SK-N-SH (cell line): ENCODE data around the gene CPED1.

ENCODE experiments used
- EZH2phosphoT487 ChIP-seq: fragments of 200-600 bp; sonication (generic); IDR thresholded peaks from 2 replicates; pipeline ENCODE4 v1.6.1; 2017; ENCODE audit warnings: low read depth, mixed run types, mild to moderate bottlenecking, antibody characterized with exemption, moderate library complexity, borderline replicate concordance
- MEF2A ChIP-seq: IDR thresholded peaks from 2 replicates; pipeline ENCODE4 v1.4.0; 2012; ENCODE audit warnings: low read depth, borderline replicate concordance
- MXI1 ChIP-seq: IDR thresholded peaks from 2 replicates; pipeline ENCODE4 v1.6.1; 2012; ENCODE audit warnings: mild to moderate bottlenecking, low read depth, low read length, improper control_type of control experiment
- RCOR1 ChIP-seq: fragments of 150-350 bp; IDR thresholded peaks from 2 replicates; pipeline ENCODE4 v1.6.1; 2017; ENCODE audit warnings: antibody characterized with exemption, low read length
- RFX5 ChIP-seq: IDR thresholded peaks from 2 replicates; pipeline ENCODE4 v1.6.1; 2012; ENCODE audit warnings: mild to moderate bottlenecking, improper control_type of control experiment, low read length
- TAF1 ChIP-seq: IDR thresholded peaks from 2 replicates; pipeline ENCODE4 v1.6.1; 2012; ENCODE audit warnings: low read depth, mild to moderate bottlenecking, low read length, moderate library complexity, borderline replicate concordance
- YY1 ChIP-seq: IDR thresholded peaks from 2 replicates; pipeline ENCODE4 v1.4.0; 2012; ENCODE audit warnings: low read depth, mild to moderate bottlenecking
- TF ChIP-seq, protein P1 (sequence below): fragments of 200-600 bp; sonication (generic); IDR thresholded peaks from 2 replicates; pipeline ENCODE4 v1.6.1; 2017; ENCODE audit warnings: antibody characterized with exemption, mild to moderate bottlenecking, moderate library complexity

DNA sequence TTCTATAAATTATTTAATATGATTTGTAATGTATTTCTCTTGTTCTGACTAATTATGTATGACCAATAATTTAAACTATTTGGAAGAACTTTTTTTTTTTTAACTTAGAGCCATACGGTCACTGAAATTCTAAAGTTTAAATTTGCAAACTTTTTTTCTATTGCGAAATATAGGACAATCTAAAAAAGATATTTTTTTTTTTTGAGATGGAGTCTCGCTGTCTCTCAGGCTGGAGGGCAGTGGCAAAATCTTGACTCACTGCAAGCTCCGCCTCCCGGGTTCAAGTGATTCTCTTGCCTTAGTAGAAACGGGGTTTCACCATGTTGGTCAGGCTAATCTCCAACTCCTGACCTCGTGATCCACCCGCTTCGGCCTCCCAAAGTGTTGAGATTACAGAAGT, 130.5 kb downstream of the CPED1 start:
- TF ChIP-seq, protein P1, sequence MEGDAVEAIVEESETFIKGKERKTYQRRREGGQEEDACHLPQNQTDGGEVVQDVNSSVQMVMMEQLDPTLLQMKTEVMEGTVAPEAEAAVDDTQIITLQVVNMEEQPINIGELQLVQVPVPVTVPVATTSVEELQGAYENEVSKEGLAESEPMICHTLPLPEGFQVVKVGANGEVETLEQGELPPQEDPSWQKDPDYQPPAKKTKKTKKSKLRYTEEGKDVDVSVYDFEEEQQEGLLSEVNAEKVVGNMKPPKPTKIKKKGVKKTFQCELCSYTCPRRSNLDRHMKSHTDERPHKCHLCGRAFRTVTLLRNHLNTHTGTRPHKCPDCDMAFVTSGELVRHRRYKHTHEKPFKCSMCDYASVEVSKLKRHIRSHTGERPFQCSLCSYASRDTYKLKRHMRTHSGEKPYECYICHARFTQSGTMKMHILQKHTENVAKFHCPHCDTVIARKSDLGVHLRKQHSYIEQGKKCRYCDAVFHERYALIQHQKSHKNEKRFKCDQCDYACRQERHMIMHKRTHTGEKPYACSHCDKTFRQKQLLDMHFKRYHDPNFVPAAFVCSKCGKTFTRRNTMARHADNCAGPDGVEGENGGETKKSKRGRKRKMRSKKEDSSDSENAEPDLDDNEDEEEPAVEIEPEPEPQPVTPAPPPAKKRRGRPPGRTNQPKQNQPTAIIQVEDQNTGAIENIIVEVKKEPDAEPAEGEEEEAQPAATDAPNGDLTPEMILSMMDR = no peak
- TF ChIP-seq YY1 (no peak), MXI1 (no peak), RCOR1 (no peak), TAF1 (no peak), MEF2A (no peak), EZH2phosphoT487 (no peak), RFX5 (no peak)
